Stomach (tissue), 9 donors: ENCODE measurements around the gene ADARB2. TPM values are rescaled to one million over a fixed set of nuclear protein-coding genes. Genes with fewer than 3 reads are reported as not detected.
A peak's percentile ranks its signal among the peaks of the same experiment; 100 is the strongest.

Experiments used
- DNase-seq, 2 donors: peaks; one replicate each; pipeline versions ENCODE4 v3.0.0 to v3.0.0-alpha.2; 2013 to 2019
- H3K27ac ChIP-seq, 5 donors: fragments of 200-600 bp in 4 of 5; sonication (generic) in 4 of 5; one replicate each; pipeline ENCODE4 v1.5.1; 2013 to 2019; ENCODE audit warnings: mild to moderate bottlenecking in 1 of 5, moderate library complexity in 1 of 5
- H3K27me3 ChIP-seq, 3 donors: fragments of 200-600 bp; sonication (generic); one replicate each; pipeline ENCODE4 v1.5.1; 2017 to 2019; ENCODE audit warnings: mixed run types in 1 of 3
- H3K36me3 ChIP-seq, 4 donors: fragments of 200-600 bp; sonication (generic); 1 replicate in 3 of 4; 2 replicates in 1 of 4; pipeline ENCODE4 v1.5.1; 2016 to 2019
- H3K4me1 ChIP-seq, 4 donors: fragments of 200-600 bp; sonication (generic); one replicate each; pipeline ENCODE4 v1.5.1; 2016 to 2019
- H3K4me3 ChIP-seq, 4 donors: fragments of 200-600 bp; sonication (generic) in 3 of 4; one replicate each; pipeline ENCODE4 v1.5.1; 2016 to 2019; ENCODE audit warnings: mild to moderate bottlenecking in 1 of 4
- H3K9me3 ChIP-seq, 4 donors: fragments of 200-600 bp; sonication (generic); one replicate each; pipeline ENCODE4 v1.5.1; 2016 to 2019
- EP300 ChIP-seq: sonication (generic); formaldehyde crosslinking; IDR thresholded peaks from one replicate; pipeline ENCODE4 v1.6.1; 2017; ENCODE audit warnings: antibody characterized with exemption
- POLR2A ChIP-seq, 4 donors: fragments of 450-650 bp; IDR thresholded peaks; one replicate each; pipeline ENCODE4 v1.6.1; 2016; ENCODE audit warnings: antibody characterized with exemption in 4 of 4, control low read depth in 2 of 4, mild to moderate bottlenecking in 1 of 4, moderate library complexity in 1 of 4
- POLR2AphosphoS5 ChIP-seq, 3 donors: sonication (generic); formaldehyde crosslinking; IDR thresholded peaks; one replicate each; pipeline ENCODE4 v1.6.1; 2016; ENCODE audit warnings: antibody characterized with exemption in 3 of 3
- WGBS, 5 donors: extraction: QIAGEN DNeasy Blood & Tissue Kit in 3 of 5; methylation state at CpG; one replicate each; pipeline versions ENCODE4 v1.1.5 to v1.1.7; 2013 to 2018; 5-methylcytosine and 5-hydroxymethylcytosine counted together
- intact Hi-C: fragments of 100-400 bp; cut with DNase I; formaldehyde crosslinking; loops from one replicate; pipeline ENCODE4 v1.15.1; 2023; ENCODE audit warnings: low total_unique reads
- polyA plus RNA-seq, 3 donors: library from polyadenylated mRNA; stranded (reverse); fragments of 200-250 nt; gene quantifications; one replicate each; pipeline ENCODE4 v1.2.3, GENCODE V29; 2013
- total RNA-seq, 5 donors: library from RNA; depleted of rRNA; stranded (reverse); fragments of >200 nt; gene quantifications; one replicate each; pipeline versions ENCODE4 v1.1.0 to v1.2.3, GENCODE V29; 2014 to 2016
- TF ChIP-seq, protein P1 (sequence below), 7 experiments: fragments of 450-650 bp in 4 of 7; fragments of 200-600 bp in 3 of 7; sonication (generic) in 3 of 7; IDR thresholded peaks; one replicate each; pipeline ENCODE4 v1.5.1; 2016 to 2019; ENCODE audit warnings: antibody characterized with exemption in 7 of 7, control low read depth in 2 of 7, mild to moderate bottlenecking in 1 of 7
- donor health status: healthy with polysubstance abuse.
- donor health status: Bipolar disorder and iron deficiency.
- donor health status: healthy.

ADARB2 gene
- total and polyA plus RNA-seq, 8 donors, result 0.55 to 4.1 (median 1.4) TPM; not detected in 1

DNA sequence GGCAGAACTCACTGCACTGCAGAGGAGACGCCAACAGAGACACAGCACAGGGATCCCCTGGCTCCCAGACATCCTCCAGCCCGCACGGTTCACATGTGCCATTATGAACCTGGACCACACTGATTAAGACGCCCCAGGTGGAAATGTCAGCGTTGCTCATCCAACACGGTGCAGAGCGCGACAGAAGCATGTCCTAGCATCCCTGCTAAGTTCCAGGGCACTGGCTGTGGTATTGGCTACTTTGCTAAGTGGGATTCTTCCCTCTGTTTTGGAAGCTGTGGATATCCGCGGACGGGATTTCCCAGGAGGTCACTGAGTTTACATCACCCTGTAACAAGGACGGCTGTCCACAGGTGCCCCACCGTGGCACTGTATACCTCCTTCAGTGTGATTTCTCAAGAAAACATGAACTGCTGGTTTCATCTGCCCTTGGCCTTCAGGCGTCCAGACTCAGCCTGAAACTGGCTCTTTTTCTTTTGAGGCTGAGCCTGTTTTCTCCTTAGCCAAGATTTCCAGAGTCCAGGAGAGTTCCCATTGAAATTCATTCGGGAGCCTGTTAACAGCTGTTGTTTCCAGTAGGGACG is 357.1 kb downstream of the ADARB2 start:
- 54 to 68% (median 62%) methylated on average over 16 of the region's 16 CpGs for WGBS, 5 donors
- Histone ChIP-seq H3K9me3 (no peaks in the 10 kb centered on the region), H3K27ac (no peak overlapping the region), H3K4me1 (no peaks in the 10 kb centered on the region), H3K4me3 (no peak overlapping the region), H3K27me3 (peaks cover 0 to 64% (median 17%) of the 10 kb centered on the region in 3 donors), H3K36me3 (no peaks in the 10 kb centered on the region)
- intact Hi-C loops, result no loop called here
- TF ChIP-seq, protein P1, sequence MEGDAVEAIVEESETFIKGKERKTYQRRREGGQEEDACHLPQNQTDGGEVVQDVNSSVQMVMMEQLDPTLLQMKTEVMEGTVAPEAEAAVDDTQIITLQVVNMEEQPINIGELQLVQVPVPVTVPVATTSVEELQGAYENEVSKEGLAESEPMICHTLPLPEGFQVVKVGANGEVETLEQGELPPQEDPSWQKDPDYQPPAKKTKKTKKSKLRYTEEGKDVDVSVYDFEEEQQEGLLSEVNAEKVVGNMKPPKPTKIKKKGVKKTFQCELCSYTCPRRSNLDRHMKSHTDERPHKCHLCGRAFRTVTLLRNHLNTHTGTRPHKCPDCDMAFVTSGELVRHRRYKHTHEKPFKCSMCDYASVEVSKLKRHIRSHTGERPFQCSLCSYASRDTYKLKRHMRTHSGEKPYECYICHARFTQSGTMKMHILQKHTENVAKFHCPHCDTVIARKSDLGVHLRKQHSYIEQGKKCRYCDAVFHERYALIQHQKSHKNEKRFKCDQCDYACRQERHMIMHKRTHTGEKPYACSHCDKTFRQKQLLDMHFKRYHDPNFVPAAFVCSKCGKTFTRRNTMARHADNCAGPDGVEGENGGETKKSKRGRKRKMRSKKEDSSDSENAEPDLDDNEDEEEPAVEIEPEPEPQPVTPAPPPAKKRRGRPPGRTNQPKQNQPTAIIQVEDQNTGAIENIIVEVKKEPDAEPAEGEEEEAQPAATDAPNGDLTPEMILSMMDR (IDR thresholded peaks at IDR 0.05), result no peak
- TF ChIP-seq POLR2AphosphoS5 (IDR thresholded peaks at IDR 0.05), result no peak
- no peak for TF ChIP-seq POLR2A (IDR thresholded peaks at IDR 0.05)
- TF ChIP-seq EP300, result no peak
- DNase-seq, result peak in 1 of 2 donors; percentile 10

DNA sequence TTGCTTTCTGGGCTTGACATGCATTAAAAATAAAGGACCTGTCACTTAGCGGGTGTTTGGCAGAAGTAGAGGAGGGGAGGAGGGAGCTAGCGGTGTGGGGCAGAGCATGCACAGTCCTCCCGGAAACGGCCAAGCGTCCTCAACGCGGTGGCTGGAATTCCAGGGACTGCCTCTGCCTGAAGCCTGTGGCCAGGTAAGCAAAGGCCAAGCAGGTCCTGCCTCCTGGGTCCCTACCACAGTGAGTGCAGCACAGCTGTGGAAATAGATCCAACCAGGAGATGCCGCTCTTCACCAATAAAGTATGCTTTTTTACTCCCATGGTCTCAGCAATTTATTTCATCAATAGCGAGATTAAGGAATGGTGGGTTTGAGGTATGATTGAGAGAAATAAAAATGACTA is 357.7 kb downstream of the ADARB2 start:
- TF ChIP-seq POLR2AphosphoS5 (IDR thresholded peaks at IDR 0.05) (no peak), POLR2A (IDR thresholded peaks at IDR 0.05) (no peak), EP300 (no peak)
- TF ChIP-seq, protein P1 (IDR thresholded peaks at IDR 0.05), result no peak
- no peak overlapping the region for H3K4me3 ChIP-seq
- intact Hi-C loops, result no loop called here
- H3K9me3 ChIP-seq, result no peaks in the 10 kb centered on the region
- H3K27me3 ChIP-seq, result peaks cover 0 to 60% (median 17%) of the 10 kb centered on the region in 3 donors
- WGBS, 5 donors, result 31 to 39% (median 36%) methylated on average over 9 of the region's 9 CpGs
- DNase-seq, result peak in 1 of 2 donors; percentile 24
- no peaks in the 10 kb centered on the region for H3K4me1 ChIP-seq
- no peak overlapping the region for H3K27ac ChIP-seq
- H3K36me3 ChIP-seq, result no peaks in the 10 kb centered on the region

DNA sequence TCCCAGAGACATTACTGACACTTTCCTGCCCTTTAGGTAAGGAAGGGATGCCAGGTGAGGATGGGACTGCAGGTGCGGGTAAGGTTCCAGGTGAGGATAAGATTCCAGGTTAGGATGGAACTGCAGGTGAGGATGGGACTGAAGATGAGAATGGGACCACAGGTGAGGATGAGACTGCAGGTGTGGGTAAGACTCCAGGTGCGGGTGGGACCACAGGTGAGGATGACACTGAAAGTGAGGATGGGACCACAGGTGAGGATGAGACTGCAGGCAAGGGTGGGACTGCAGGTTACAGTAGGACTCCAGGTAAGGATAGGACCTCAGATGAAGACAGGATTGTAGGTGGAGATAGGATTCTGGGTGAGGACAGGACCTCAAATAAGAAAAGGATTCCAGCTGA is 358.9 kb downstream of the ADARB2 start:
- TF ChIP-seq POLR2AphosphoS5 (IDR thresholded peaks at IDR 0.05), result no peak
- no peak for TF ChIP-seq EP300
- TF ChIP-seq, protein P1 (IDR thresholded peaks at IDR 0.05), result no peak
- no peak for TF ChIP-seq POLR2A (IDR thresholded peaks at IDR 0.05)
- H3K27me3 ChIP-seq, result peaks cover 0 to 53% (median 17%) of the 10 kb centered on the region in 3 donors
- no peak overlapping the region for H3K4me3 ChIP-seq
- intact Hi-C loops, result no loop called here
- 90 to 98% (median 96%) methylated on average over 2 of the region's 2 CpGs for WGBS, 5 donors
- H3K27ac ChIP-seq, result no peak overlapping the region
- no peaks in the 10 kb centered on the region for H3K4me1 ChIP-seq
- H3K36me3 ChIP-seq, result no peaks in the 10 kb centered on the region
- no peaks in the 10 kb centered on the region for H3K9me3 ChIP-seq
- DNase-seq, result peak in 1 of 2 donors; percentile 4

DNA sequence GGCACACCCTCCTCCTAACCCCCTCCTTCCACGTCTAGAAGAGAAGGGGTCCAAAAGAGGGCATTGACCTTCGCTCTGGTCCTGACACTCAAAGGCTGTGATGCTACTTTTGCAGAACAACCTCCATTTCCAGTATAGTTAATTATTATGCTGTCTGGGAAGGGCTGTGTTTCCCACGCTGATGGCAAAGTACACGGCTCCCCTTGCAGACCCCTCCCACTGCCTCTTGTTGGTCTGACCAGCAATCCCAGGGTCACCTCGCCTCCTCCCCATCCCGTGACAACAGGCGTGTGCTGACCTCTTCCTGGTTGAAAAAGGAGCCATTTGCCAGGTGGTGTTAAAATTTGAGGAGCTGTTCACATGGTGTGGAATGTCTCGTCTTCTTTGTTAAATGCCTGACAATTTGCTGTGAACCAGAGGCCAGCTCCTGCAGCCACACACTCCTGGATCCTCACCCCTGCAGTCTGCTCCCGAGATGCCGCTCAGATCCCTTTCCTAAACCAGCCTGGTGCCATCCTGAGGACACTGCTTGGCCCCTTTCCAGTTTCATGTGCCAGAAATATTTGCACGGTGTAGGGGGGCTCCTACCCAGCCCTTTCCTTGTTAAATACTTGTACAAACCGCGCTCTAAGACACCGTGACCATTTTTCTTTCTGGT is 359.5 kb downstream of the ADARB2 start:
- no peak overlapping the region for H3K4me3 ChIP-seq
- no peaks in the 10 kb centered on the region for H3K4me1 ChIP-seq
- peak in 1 of 2 donors; percentile 13 for DNase-seq
- no peak overlapping the region for H3K27ac ChIP-seq
- no peaks in the 10 kb centered on the region for H3K36me3 ChIP-seq
- peaks cover 0 to 51% (median 17%) of the 10 kb centered on the region in 3 donors for H3K27me3 ChIP-seq
- WGBS, 5 donors, result 36 to 51% (median 43%) methylated on average over 14 of the region's 14 CpGs
- intact Hi-C loops, result no loop called here
- TF ChIP-seq EP300, result no peak
- no peaks in the 10 kb centered on the region for H3K9me3 ChIP-seq

DNA sequence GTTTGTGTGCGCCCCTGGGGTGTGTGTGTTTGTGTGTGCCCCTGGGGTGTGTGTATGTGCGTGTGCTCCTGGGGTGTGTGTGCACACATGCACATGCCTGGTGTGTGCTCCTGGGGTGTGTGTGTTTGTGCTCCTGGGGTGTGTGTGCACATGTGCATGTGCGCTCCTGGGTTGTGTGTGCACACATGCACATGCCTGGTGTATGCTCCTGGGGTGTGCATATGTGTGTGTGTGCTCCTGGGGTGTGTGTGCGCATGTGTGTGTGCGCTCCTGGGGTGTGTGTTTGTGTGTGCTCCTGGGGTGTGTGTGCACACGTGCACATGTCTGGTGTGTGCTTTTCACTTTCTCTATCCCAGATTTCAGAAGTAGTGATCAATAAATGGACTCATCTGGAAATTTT is 360.1 kb downstream of the ADARB2 start:
- DNase-seq, result peak in 1 of 2 donors; percentile 2
- no peak for TF ChIP-seq POLR2AphosphoS5 (IDR thresholded peaks at IDR 0.05)
- TF ChIP-seq POLR2A (IDR thresholded peaks at IDR 0.05), result no peak
- TF ChIP-seq, protein P1 (IDR thresholded peaks at IDR 0.05), result no peak
- no peak for TF ChIP-seq EP300
- Histone ChIP-seq H3K27ac (no peak overlapping the region), H3K4me1 (no peaks in the 10 kb centered on the region), H3K9me3 (no peaks in the 10 kb centered on the region), H3K27me3 (peaks cover 0 to 47% (median 17%) of the 10 kb centered on the region in 3 donors), H3K36me3 (no peaks in the 10 kb centered on the region), H3K4me3 (no peak overlapping the region)
- intact Hi-C loops, result no loop called here
- WGBS, 5 donors, result 80 to 86% (median 82%) methylated on average over 3 to 6 of the region's 6 CpGs
